ENCODE results near the gene MRPS5.

The MRPS5 gene

DNA sequence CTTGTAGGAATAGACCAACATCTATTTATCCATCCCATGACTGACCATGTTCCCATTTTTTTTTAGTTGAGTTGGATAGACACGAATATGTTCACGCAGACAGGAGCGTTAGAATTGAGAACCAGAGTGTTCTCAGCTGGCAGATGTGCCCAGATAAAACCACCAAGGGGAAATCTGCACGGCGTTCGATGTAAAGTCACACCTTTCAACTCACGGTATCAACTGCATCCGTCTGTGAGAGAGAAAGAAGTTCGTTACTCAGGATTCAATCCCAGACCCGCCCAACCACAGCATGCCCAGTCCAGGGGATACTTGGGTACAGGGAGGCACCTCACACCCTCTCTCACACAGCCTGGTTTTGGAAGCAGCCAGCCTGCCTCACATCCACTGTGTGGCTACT lies 70.0 kb downstream of the MRPS5 start:
- no peak for DNase-seq (ENCODE audit: low spot score in 2 of 2)
- no peak overlapping the region for H3K4me3 Mint-ChIP-seq
- H3K27ac Mint-ChIP-seq: no peak overlapping the region
- H3K9me3 Mint-ChIP-seq: no peaks in the 10 kb centered on the region
- H3K4me1 Mint-ChIP-seq: no peaks in the 10 kb centered on the region
- H3K27me3 Mint-ChIP-seq: peaks cover 7% of the 10 kb centered on the region
- no peaks in the 10 kb centered on the region for H3K36me3 Mint-ChIP-seq
- no peak for ATAC-seq (ENCODE audit: low read depth)

DNA sequence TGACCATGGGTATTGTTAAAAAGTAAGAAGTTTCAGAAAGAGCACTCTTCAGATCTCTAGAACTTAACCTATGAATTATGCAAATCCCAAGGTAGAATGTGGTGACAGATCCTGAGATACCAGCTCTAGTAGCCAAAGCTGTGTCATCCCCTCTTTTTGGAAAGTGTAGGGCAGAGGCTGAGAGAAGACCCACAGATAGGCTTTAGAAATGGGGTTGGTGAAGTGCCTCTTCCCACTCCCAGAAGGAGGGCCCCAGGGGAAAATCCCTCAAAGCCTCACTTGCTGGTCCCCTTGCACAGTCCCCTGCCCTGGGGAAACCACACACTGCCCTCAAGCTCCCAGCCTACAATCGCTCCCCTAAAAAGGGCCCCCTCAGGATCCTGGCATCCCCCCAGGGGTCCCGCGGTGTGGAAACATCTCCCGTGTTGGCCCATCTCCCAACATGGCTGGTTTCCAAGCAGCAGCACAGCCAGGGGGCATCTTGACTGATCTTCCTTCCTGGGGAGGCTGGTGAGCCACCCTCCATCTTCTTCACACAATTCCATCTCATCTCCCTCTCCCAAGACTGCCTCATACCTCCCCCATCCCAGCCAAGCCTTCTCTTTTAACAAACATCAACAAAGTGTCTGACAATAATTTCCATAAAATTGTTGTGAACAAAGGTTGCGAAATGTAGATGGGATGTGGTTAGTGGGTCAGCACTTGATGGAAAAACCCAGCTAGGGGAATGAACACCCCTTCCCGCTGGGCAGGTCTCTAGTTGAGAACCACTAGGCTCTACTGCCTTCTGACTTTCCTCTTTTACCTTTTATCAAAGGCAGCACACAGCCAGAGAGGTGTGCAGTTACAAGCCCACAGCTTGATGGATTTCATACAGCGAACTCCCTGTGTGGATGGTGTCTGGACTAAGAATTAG lies 71.0 kb downstream of the MRPS5 start:
- no peaks in the 10 kb centered on the region for H3K9me3 Mint-ChIP-seq

GRCh38 chr2:95049961-95050360 lies 71.6 kb downstream of the MRPS5 start:
- Mint-ChIP-seq H3K36me3 (no peaks in the 10 kb centered on the region), H3K4me1 (no peaks in the 10 kb centered on the region), H3K9me3 (no peaks in the 10 kb centered on the region), H3K4me3 (no peak overlapping the region), H3K27me3 (peaks cover 8% of the 10 kb centered on the region), H3K27ac (no peak overlapping the region)
- ATAC-seq (ENCODE audit: low read depth): no peak
- DNase-seq (ENCODE audit: low spot score in 2 of 2): no peak

More for the DNA sequence above, 71.0 kb downstream of the MRPS5 start:
- no peak for ATAC-seq (ENCODE audit: low read depth)
- H3K4me1 Mint-ChIP-seq: no peaks in the 10 kb centered on the region
- no peak overlapping the region for H3K27ac Mint-ChIP-seq
- H3K36me3 Mint-ChIP-seq: no peaks in the 10 kb centered on the region
- DNase-seq (ENCODE audit: low spot score in 2 of 2): no peak
- H3K27me3 Mint-ChIP-seq: peaks cover 6% of the 10 kb centered on the region
- no peak overlapping the region for H3K4me3 Mint-ChIP-seq

DNA sequence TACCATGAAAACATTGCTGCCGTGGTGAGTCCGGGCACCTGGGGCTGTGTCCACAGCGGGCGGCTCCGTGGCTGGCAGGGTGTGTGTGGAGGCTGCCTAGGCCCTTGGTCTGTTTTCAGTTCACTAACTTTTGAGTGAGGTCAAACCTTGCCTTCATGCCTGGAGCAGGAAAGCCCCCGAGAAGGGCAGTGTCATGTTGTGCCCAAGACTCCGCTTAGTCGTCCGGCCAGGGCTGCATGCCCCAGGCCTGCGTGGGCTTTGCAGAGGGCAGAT lies 72.0 kb downstream of the MRPS5 start:
- H3K27me3 Mint-ChIP-seq: peaks cover 8% of the 10 kb centered on the region
- DNase-seq (ENCODE audit: low spot score in 2 of 2) (no peak), ATAC-seq (ENCODE audit: low read depth) (no peak)
- no peaks in the 10 kb centered on the region for H3K4me1 Mint-ChIP-seq
- H3K4me3 Mint-ChIP-seq: no peak overlapping the region
- no peaks in the 10 kb centered on the region for H3K9me3 Mint-ChIP-seq
- no peaks in the 10 kb centered on the region for H3K36me3 Mint-ChIP-seq
- no peak overlapping the region for H3K27ac Mint-ChIP-seq

GRCh38 chr2:95048825-95049682 lies 72.6 kb downstream of the MRPS5 start:
- H3K36me3 Mint-ChIP-seq: no peaks in the 10 kb centered on the region
- no peak overlapping the region for H3K27ac Mint-ChIP-seq
- H3K4me1 Mint-ChIP-seq: no peaks in the 10 kb centered on the region
- no peak overlapping the region for H3K4me3 Mint-ChIP-seq
- peaks cover 11% of the 10 kb centered on the region for H3K27me3 Mint-ChIP-seq
- ATAC-seq (ENCODE audit: low read depth) (no peak), DNase-seq (ENCODE audit: low spot score in 2 of 2) (no peak)
- H3K9me3 Mint-ChIP-seq: no peaks in the 10 kb centered on the region

DNA sequence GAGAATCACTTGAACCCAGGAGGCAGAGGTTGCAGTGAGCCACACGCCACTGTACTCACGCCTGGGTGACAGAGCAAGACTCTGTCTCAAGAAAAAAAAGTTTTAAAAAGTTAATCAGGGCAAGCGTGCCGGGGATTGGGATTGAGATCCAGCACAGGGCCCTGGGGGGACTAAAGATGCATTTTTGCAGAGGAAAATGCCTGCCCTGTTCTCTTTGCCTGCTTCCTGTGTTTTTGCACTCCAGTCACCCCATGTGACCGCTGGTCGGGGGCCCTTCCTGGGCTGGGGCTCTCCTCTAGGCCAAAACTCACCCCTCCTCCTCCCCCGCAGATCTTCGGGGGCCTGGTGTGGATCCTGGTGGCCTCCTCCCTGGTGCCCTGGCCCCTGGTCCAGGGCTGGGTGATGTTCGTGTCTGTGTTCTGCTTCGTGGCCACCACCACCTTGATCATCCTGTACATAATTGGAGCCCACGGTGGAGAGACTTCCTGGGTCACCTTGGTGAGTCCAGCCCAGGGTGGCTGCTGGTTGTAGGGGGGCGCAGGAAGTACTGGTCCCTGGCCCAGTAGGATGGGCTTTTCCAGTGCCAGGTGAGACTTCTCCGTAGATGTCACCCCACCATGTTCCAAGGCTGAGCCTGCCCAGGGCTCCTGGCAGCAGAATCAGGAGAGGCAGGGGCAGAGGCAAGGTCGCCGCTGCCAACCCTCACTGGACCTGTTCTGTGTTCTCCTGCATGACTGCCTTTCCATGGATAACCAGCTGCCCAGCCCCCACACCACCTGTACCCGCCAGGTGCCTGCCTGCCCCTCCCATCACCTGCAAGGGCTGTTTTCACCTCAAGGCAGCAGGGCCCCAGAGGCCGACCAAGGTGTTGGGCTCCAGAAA lies 73.7 kb downstream of the MRPS5 start:
- Mint-ChIP-seq H3K4me1 (no peaks in the 10 kb centered on the region), H3K27ac (no peak overlapping the region), H3K4me3 (no peak overlapping the region), H3K9me3 (no peaks in the 10 kb centered on the region), H3K27me3 (peaks cover 18% of the 10 kb centered on the region), H3K36me3 (no peaks in the 10 kb centered on the region)
- no peak for DNase-seq (ENCODE audit: low spot score in 2 of 2)
- ATAC-seq (ENCODE audit: low read depth): no peak

DNA sequence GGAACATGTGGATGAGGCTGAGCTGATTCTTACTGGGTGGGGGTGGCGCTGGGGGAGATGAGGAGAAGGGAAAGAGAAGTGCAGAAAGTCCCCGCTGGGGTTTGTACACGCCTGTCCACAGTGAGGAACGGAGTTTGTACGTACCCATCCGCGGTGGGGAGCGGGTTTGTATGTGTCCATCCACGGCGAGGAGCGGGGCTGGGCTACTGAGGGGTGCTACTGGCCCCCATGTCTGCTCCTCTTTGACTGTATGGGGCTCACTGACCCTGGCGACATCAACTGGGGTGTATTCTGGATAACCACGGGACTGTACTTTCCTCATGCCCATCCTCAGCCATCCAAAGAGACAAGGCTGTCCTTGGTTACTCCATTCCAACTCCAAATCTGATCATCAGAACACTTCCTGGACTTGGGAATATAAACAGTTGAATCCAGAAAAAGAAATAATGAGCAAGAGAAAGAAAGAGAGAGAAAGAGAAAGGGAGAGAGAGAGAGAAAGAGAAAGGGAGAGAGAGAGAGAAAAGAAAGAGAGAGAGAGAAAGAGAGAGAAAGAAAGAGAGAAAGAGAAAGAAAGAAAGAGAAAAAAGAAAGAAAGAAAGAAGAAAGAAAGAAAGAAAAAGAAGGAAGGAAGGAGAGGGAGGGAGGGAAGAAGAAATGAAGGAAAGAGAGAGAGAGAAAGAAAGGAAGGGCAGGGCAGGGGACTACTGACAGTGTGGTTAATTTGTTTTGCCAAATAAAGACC lies 75.1 kb downstream of the MRPS5 start:
- Mint-ChIP-seq H3K27me3 (peaks cover 19% of the 10 kb centered on the region), H3K4me1 (no peaks in the 10 kb centered on the region), H3K4me3 (no peak overlapping the region), H3K36me3 (no peaks in the 10 kb centered on the region), H3K9me3 (no peaks in the 10 kb centered on the region), H3K27ac (no peak overlapping the region)
- DNase-seq (ENCODE audit: low spot score in 2 of 2) (no peak), ATAC-seq (ENCODE audit: low read depth) (no peak)

- Mint-ChIP-seq H3K4me3 (no peak overlapping the region), H3K36me3 (no peaks in the 10 kb centered on the region), H3K4me1 (no peaks in the 10 kb centered on the region), H3K27me3 (peaks cover 21% of the 10 kb centered on the region), H3K9me3 (peaks cover 3% of the 10 kb centered on the region), H3K27ac (no peak overlapping the region)
- ATAC-seq (ENCODE audit: low read depth): no peak
- no peak for DNase-seq (ENCODE audit: low spot score in 2 of 2)
Observed at GRCh38 chr2:95044601-95045000, 77.0 kb downstream of the MRPS5 start.

GRCh38 chr2:95043300-95044093 lies 78.1 kb downstream of the MRPS5 start:
- H3K27ac Mint-ChIP-seq: no peak overlapping the region
- DNase-seq (ENCODE audit: low spot score in 2 of 2) (no peak), ATAC-seq (ENCODE audit: low read depth) (no peak)
- peaks cover 13% of the 10 kb centered on the region for H3K9me3 Mint-ChIP-seq
- H3K27me3 Mint-ChIP-seq: peaks cover 29% of the 10 kb centered on the region
- H3K4me3 Mint-ChIP-seq: no peak overlapping the region
- H3K4me1 Mint-ChIP-seq: no peaks in the 10 kb centered on the region
- H3K36me3 Mint-ChIP-seq: no peaks in the 10 kb centered on the region

- Mint-ChIP-seq H3K36me3 (no peaks in the 10 kb centered on the region), H3K9me3 (peaks cover 21% of the 10 kb centered on the region), H3K4me1 (peaks cover 3% of the 10 kb centered on the region), H3K4me3 (no peak overlapping the region), H3K27ac (no peak overlapping the region), H3K27me3 (peaks cover 29% of the 10 kb centered on the region)
- DNase-seq (ENCODE audit: low spot score in 2 of 2) (no peak), ATAC-seq (ENCODE audit: low read depth) (no peak)
Observed at GRCh38 chr2:95042472-95043271, 78.9 kb downstream of the MRPS5 start.

- DNase-seq (ENCODE audit: low spot score in 2 of 2) (no peak), ATAC-seq (ENCODE audit: low read depth) (no peak)
- Mint-ChIP-seq H3K9me3 (peaks cover 29% of the 10 kb centered on the region), H3K36me3 (no peaks in the 10 kb centered on the region), H3K27ac (no peak overlapping the region), H3K4me1 (peaks cover 3% of the 10 kb centered on the region), H3K27me3 (peaks cover 29% of the 10 kb centered on the region), H3K4me3 (no peak overlapping the region)
Observed at GRCh38 chr2:95041824-95042442, 79.7 kb downstream of the MRPS5 start.
